ENCODE data around the gene RNU6-1.

The RNU6-1 gene

DNA sequence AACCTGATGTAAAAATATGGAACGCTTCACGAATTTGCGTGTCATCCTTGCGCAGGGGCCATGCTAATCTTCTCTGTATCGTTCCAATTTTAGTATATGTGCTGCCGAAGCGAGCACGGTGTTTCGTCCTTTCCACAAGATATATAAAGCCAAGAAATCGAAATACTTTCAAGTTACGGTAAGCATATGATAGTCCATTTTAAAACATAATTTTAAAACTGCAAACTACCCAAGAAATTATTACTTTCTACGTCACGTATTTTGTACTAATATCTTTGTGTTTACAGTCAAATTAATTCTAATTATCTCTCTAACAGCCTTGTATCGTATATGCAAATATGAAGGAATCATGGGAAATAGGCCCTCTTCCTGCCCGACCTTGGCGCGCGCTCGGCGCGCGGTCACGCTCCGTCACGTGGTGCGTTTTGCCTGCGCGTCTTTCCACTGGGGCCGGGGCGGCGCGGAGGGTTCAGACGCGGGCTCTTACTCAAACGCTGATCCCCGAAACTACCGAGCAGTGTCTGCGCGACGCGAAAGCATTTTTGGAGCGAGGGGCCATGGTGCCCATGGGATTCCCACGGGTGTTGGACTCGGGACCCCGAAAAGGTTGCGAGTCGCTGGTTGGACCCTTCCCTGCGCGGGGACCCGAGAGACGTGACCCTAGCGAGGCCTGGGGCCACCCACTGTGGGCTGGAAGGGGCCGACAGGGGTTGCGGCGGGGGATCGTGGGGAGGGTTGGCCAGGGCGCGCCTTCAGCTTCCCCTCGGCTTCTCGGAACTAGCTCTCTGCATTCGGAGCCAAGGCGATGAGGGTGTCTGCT is at the start of gene RNU6-1:
Gene RNU6-1 (minus strand): TSS at position 117 of the 820 bp plus-strand sequence.
- DNase-seq: peak; percentile 61 to 81

DNA sequence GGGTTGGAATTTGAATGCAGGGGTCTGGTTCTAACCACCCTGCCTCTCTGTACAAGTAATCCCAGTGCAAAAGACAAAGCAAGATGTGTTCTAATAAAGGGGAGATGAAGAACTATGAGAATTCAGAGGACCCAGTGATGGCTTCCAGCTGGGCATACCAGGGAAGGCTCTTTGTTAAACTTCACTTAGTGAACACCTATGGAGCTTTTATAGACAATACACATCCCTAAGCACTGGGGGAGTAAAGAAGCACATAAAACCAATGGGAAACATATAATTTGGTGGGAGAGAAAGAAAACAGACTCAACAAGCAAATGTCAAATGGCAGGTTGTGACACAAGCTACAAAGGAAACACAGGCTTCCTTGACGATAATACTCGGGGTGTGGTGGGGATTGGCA is 47.9 kb upstream of the RNU6-1 start:
- DNase-seq: no peak

DNA sequence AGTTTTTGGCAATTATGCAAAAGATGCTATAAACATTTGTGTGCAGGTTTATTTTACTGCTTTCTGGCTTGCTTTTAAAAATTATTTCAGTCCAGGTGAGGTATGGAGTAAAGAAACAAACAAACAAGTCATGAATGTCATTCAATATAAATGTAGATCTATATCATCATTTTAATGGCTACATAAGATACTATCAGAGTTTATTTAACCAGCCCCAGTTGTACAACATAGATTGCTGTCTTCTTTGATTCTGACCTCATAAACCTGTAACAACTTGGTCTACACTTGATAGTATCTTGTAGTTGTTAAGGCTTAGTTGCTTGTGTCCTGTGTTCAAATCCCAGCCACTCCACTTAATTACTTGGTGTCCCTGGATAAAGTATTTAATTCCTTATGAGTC is 46.0 kb upstream of the RNU6-1 start:
- no peak for DNase-seq

DNA sequence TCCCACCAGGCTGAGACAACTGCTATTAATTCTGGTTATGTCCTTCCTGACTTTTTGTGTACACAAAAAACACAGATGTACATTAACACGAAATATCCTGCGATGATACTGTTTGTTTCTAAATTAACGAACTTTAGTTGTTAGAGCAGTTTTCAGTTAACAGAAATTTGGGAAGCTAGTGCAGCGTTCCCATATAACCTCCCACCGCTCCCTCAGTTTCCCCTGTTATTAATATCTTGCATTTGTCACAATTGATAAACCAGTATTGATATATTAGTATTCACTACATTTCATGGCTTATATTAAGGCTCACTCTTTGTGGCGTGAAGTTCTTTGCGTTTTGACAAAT is 45.3 kb upstream of the RNU6-1 start:
- DNase-seq: no peak

DNA sequence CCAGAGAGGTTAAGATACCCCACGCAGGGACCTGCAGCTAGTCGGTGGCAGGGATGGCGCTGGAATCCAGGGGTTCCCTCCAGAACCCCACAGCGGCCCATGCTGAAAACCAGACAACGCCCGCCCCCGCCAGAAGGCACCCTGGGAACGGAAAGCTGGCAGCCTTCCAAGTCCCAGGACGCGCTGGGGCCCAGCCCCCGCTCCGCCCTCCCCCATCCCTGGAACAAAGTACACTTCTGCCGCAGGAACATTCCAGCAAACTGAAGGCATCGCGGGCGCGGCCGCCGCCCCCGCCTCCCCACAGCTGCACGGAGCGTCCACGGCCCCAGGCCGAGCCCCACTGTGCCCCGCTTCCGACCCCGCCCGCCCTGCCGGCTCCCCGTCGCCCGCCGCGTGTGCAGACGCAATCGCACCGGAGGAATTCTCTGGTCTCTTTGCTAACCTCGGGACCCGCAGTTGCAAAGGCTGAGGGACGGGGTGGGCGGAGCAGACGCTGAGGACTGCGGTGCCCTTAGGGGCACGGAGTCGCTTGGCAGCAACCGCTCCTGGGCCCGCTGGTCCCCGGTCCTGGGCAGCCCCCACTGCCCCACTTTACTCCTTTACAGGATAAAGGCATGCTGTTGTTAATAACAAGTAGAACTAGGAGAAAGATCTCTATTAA is 44.8 kb upstream of the RNU6-1 start:
- no peak for DNase-seq

DNA sequence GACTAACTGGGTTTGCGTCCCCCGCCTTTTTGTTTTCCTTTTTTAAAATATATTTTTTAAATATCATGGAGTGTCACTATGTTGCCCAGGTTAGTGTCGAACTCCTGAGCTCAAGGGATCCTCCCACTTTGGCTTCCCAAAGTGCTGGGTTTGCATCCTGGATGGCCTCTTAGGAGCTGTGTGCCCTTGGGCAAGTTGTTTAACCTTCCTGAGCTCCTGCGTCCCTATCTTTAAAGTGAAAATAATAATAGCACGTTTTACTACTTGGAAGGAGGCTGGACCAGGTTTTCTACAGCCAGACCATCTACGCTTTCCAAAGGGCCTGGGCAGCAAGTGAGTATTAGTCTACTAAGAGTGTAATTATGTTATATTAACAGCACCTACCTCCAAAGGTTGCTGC is 44.2 kb upstream of the RNU6-1 start:
- DNase-seq: no peak

DNA sequence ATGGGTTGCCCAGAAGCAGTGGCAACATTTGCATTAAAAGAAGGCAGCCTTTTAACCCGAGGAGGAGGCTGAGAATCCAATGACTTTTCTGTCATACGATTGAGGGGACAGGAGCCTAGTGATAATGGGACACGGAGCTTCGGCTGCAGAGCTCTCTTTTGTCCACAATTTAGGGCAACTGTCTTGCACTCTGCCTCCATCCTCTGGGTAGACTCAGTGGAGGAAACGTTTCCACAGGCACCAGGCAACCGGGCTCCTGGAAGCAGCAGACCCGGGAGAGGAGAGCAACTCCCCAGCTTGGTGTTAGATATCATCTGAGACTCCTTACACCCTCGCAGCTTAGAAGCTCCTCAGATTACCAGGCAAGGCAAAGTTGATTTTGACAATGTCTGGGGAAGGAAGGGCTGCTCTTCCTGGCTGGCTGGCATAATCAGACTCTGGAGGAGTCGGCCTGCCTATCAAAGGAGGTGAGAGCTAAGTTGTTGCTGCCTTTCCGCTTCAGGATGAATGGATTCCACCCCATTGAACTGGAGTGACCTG is 43.5 kb upstream of the RNU6-1 start:
- no peak for DNase-seq

DNA sequence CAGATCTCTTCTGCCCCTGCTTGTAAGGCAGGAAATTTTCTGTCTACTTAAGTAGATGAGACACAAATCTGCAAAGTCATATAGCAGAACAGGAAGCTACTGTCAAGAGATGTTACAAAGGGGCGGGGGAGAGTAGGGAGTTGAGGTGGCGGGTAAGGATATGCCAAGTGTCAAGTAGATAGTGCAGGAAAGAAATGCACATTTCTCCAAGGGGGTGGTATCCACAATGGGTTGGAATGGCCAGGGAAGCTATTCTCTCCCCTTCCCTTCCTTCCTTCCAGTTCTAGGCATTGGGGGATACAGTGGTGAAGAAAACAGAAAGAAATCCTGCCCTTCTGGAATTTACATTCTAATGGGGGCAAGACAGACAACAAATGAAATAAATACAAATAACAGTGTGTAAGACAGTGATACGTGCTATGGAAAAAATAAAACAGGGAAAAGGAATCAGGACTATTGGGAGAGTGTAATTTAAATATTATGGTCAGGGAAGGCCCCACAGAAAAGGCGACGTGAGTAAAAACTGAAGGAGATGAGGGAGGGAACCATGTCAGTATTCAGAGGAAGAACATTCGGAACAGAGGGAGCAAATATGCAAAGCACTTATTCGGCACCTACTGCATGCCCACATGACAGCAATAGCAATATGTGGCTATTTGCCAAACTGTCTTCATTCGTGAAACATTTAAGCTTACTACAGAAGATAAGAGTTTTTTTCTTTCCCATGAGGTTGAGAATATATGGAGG is 42.8 kb upstream of the RNU6-1 start:
- DNase-seq: no peak

DNA sequence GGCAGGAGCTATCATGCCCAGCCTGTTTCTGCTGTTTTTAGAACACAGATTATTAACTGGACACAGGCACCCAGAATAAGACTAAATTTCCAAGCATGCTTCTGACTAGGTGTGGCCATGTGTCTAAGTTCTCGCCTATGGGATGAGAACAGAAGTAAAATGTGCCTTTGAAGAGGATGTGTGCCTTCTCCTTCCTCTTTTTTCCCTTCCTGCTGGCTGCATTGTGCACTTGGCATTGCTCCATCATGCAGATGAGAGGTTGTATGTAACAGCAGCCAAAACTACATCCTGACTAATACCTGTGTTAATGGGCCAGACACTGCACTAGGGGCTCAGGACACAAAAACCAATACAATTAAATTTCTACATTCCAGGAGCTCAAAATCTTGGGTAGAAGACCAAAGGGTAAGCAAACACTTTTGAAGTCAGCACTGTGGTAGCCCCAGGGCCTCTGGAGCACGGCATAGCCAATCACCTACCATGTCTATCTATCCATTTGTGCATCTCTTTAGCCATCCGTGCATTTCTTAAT is 40.9 kb upstream of the RNU6-1 start:
- no peak for DNase-seq

DNA sequence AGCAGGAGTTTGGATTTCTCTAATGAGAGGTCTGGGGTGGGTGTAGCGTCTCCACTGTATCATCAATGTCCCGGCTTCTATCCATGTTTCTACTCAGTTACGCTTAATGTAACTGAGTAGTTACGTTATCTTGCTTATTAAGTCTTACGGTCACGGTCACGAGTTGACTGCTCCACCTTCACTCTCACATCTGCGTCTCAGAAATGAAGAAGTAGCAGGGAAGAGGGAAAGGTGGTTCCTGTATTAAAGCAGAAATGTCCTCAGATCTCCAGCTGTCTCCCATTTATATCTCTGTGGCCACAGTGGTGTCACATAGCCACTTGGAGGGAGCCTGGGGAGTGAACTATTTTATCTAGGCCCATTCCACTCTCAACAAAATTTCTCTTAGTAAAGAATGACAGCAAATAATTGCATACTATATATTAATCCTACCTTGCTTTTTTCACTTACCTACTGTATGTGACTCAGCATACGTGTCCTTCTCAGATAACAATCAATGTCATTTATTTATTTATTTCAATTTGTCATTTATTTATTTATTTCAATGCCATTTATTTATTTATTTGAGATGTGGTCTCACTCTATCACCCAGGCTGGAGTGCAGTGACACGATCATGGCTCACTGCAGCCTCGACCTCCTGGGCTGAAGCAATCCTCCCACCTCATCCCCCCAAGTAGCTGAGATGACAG is 39.7 kb upstream of the RNU6-1 start:
- DNase-seq: no peak

DNA sequence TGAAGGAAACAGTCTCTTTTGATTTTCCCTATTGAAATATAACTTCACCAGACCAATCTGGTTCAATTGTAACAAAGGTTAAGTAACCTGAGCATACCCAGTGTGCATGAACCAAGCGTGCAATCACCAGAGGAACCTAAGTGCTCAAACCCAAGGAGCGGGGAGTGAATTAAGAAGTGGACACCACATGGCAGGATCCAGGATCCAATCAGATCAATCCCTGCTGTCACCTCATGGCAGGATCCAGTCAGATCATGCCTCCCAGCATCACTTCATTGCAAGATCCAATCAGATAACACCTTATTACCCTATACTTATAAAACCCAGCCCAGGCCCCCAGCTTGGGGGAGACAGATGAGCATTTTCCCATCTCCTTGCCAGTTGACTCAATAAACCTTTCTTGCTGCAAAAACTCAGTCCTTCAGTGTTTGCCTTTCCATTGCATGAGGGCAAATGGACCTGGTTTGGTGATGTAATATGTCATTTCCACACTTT is 38.9 kb upstream of the RNU6-1 start:
- no peak for DNase-seq

DNA sequence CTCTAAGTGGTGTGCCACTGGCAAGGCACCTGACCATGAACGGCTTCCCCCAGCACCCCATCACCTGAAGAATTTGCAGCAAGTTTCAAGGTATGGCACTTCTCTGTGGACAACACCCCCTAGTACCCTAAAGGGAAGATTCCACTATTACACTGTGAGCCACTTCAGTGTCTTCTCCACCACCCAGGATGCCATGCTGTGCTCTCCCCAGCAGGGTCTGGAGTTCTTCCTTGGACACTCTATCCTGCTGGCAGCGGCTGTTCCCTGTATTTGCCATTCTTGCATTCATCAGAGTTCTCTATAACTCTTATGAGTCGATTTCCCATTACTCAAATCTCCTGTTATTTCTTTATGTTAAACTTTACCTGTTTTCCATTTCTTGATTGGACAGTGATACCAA is 33.9 kb upstream of the RNU6-1 start:
- no peak for DNase-seq

DNA sequence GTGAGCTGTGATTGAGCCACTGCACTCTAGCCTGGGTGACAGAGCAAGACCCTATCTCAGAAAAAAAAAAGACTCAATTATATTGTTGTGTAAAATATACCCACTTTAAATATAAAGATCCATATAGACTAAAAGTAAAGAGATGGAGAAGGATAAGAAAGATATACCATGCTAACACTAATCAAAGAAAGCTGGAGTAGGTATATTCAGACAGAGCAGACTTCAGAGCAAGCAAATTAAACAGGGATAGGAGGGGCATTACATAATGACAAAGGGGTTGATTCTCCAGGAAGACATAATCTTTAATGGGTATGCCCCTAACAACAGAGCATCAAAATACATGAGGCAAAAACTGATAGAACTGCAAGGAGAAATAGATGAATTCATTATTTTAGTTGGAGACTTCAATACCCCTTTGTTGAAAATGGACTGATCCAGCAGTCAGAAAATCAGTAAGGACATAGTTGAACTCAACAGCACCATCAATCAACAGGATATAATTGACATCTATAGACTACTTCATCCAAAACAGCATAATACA is 31.1 kb upstream of the RNU6-1 start:
- no peak for DNase-seq

DNA sequence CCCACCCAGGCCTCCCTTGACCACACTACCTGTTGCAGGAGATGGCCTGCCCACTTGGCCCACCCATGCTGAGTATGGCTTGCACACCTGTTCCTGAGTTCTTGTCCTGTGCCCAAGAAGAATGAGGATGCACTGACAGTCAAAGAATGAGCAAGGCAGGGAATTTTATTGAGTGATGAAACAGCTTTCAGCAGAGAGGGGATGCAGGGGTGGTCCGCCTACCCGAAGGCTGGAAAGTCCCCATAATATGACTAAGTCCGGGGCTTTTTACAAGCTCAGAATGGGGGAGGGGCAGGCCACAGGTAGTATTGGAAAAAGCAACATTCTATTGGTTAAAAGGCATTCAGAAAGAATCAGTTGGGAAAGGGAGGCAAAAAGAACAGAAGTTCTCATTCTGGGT is 29.9 kb upstream of the RNU6-1 start:
- no peak for DNase-seq

DNA sequence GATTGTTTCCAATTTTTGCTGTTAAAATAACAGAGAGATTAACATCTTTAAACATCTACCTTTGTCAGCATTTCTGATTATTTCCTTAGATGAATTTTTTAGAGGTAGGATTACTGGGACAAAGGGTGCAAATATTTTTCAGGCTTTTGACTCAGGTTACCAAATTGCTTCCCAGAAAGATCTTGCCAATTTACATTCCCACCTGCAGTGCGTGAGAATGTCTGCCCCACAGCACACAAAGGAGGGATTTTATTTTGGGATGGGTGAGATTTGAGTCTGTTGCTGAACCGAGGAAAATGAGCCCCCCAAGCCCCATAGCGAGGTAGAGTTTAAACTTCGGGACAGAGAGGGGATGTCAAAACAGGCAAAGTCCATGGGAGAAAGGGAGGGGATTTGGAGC is 25.9 kb upstream of the RNU6-1 start:
- no peak for DNase-seq

DNA sequence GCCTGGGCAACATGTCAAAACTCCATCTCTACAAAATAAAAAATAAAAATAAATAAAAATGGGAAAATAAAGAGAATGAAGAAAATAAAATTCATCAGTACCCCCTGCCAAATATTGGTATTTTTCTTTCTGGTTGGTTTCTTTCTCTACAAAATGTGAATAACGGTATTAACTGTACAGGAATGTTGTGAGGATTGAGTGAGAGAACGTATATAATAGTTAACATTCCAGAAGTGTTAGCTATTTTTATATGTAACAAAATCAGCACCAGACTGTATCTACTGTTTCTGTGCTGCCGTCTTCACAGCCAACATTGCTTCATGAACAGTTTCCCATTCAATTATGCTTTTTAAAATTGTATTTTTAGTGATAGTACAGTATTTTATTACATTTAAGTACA is 25.5 kb upstream of the RNU6-1 start:
- DNase-seq: no peak

DNA sequence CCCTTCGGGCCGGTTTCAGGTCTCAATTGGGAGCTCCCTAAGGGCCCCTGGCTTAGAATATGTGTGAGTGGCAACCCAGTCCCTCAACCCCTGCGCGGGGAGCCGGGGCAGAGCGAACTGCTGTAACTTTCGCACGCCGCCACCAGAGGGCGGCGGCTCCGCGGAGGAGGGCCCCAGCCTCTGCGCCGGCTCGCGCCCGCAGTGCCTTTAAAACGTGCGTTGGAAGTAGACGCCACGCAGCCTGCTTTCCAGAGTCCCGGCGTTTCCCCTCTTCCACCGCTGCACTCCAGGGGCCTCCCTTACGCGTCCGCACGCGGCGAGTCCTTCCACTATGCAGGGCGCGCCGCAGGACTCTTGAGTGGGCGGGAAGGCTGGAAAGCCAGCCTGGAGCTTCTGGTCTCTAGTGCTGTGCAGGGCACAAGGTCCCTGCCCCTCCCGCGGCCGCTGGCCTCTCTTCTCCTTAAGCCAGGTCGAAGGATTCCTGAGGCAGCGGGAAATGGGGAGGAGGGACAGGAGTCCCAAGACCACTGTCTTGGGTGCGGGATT is 23.7 kb upstream of the RNU6-1 start:
- DNase-seq: peak; percentile 37 to 52

DNA sequence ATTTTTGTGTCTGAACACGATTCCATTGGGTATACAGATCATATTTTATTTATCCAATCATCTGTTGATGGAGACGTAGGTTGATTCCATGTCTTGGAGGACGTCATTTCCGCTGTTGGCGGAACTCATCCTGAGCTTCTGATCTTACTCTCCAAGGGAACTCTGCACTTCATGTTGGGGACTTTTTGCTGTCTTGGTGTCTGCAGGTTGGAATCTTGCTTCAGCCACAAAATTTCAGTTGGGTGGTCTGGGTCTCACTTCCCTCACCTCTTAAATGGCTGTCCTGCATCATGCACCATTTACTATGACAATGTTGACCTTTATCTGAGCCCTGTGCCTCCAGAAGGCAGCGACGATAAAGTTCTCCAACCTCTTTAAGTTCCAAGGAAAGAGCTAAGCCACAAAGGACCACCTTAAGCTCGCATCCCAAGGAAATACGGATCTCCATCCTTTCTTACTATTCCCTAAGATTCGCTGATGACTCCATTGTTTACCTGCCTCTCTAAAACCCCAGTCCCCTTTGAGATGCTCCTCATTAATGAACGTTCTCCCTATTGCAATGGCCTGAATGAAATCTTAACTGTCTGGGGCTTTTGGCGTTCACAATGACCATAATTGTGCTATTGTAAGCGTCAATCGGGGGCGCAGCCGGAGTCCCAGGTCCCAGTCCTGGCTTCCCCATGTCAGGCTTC is 23.1 kb upstream of the RNU6-1 start:
- DNase-seq: no peak

DNA sequence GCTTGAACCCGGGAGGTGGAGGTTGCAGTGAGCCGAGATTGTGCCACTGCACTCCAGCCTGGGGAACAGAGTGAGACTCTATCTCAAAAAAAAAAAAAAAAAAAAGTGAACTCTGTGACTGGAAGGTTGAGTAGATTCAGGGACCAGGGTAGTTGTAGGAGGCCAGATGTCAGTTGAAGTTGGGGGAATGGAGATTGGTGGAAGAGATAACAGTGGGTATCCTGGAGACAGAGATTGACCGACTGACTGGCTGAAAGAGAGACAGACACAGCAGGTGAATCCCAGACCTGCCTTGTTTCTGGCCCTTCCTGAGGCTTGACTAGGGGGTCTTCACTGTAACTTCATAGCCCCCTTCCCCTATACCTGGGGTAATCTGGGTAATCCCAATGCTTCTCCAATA is 22.1 kb upstream of the RNU6-1 start:
- DNase-seq: no peak

DNA sequence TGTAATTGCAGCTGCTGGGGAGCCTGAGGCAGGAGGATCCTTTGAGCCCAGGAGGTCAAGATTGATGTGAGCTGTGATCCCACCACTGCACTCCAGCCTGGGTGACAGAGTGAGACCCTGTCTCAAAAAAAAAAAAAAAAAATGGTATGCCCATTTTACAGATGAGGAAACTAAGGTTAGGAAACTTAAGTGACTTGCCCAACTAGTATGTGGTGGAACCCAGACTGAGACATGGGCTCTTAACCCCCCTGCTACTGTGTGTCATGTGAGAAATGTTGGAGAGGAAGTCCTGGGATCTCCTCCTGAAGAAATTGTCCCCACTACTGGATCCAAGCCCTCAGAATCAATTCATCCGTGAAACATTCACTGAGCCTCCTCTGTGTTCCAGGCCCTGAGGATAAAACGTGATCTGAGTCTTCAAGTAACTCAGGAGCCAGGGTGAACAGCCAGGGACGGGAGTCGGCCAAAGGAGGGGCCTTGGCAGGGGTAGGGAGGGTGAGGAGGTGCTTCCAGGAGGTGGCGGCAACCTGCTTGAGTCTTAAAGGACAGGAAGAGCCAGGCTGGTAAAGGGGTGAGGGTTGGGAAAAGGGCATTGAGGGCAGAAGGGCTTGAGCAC is 19.6 kb upstream of the RNU6-1 start:
- DNase-seq: no peak

DNA sequence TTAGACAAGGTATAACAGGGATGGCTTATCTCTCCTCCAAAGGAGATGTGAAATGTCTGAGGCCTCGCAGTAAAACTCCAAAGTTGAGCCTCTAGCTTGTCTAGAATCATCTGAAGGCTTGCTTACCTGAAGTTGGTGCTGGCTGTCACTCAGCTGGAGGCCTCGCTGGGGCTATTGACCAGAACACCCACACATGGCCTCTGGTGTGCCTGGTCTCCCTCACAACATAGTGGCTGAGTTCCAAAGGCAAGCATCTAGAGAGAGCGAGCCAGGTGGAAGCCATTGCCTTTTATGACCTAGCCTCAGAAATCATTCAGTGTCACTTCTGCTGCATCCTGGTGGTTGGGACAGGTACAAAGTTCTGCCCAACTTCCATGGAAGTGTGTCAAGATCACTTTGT is 17.4 kb upstream of the RNU6-1 start:
- no peak for DNase-seq

Measured in NCI-H1930 (cell line).